Nephron progenitor cell (in vitro differentiated cells): Measurements from ENCODE around the gene RAB4B.
"Not testable (repeated sequence)": the region's sequence is repeated elsewhere in the genome, so short reads cannot be mapped to it uniquely, and the experiment has no call there.

Source experiments
- DNase-seq: peaks from one replicate; pipeline ENCODE4 v3.0.0; 2021
- H3K27ac Mint-ChIP-seq: 2 replicates; pipeline ENCODE4 v1.8.0; 2021; ENCODE audit warnings: mild to moderate bottlenecking, moderate library complexity, mixed read lengths
- H3K27me3 Mint-ChIP-seq: 2 replicates; pipeline ENCODE4 v1.8.0; 2021; ENCODE audit warnings: mild to moderate bottlenecking, low read depth, mixed read lengths; ENCODE audit not compliant: poor library complexity
- H3K36me3 Mint-ChIP-seq: 2 replicates; pipeline ENCODE4 v1.8.0; 2021; ENCODE audit warnings: low read depth, mixed read lengths
- H3K4me1 Mint-ChIP-seq: 2 replicates; pipeline ENCODE4 v1.8.0; 2021; ENCODE audit warnings: mixed read lengths
- H3K4me3 Mint-ChIP-seq: 2 replicates; pipeline ENCODE4 v1.8.0; 2021; ENCODE audit warnings: mild to moderate bottlenecking, moderate library complexity, mixed read lengths
- H3K9me3 Mint-ChIP-seq: 2 replicates; pipeline ENCODE4 v1.8.0; 2021; ENCODE audit warnings: mild to moderate bottlenecking, moderate library complexity, mixed read lengths
- CTCF ChIP-seq: fragments of 200-600 bp; sonication (generic); IDR thresholded peaks from 2 replicates; pipeline ENCODE4 v1.5.0; 2021; ENCODE audit warnings: antibody characterized with exemption

The RAB4B gene

GRCh38 chr19:40808021-40808325, 29.9 kb downstream of the RAB4B start:
- Mint-ChIP-seq H3K36me3 (peaks cover 13% of the 10 kb centered on the region), H3K4me1 (peaks cover 81% of the 10 kb centered on the region), H3K9me3 (no peaks in the 10 kb centered on the region), H3K4me3 (no peak overlapping the region), H3K27me3 (peaks cover 18% of the 10 kb centered on the region), H3K27ac (no peak overlapping the region)
- TF ChIP-seq CTCF: no peak
- DNase-seq: no peak

- TF ChIP-seq CTCF: no peak
- peaks cover 78% of the 10 kb centered on the region for H3K4me1 Mint-ChIP-seq
- no peak overlapping the region for H3K27ac Mint-ChIP-seq
- H3K27me3 Mint-ChIP-seq: peaks cover 21% of the 10 kb centered on the region
- peaks cover 11% of the 10 kb centered on the region for H3K36me3 Mint-ChIP-seq
- no peak for DNase-seq
- H3K4me3 Mint-ChIP-seq: no peak overlapping the region
- no peaks in the 10 kb centered on the region for H3K9me3 Mint-ChIP-seq
Observed at GRCh38 chr19:40808497-40808896, 30.4 kb downstream of the RAB4B start.

GRCh38 chr19:40809358-40810086, 31.5 kb downstream of the RAB4B start:
- Mint-ChIP-seq H3K27me3 (peaks cover 29% of the 10 kb centered on the region), H3K36me3 (peaks cover 11% of the 10 kb centered on the region), H3K4me3 (peak overlapping the region; percentile 90), H3K9me3 (no peaks in the 10 kb centered on the region), H3K4me1 (peaks cover 78% of the 10 kb centered on the region), H3K27ac (no peak overlapping the region)
- no peak for DNase-seq
- no peak for TF ChIP-seq CTCF

- Mint-ChIP-seq H3K4me3 (peak overlapping the region; percentile 90), H3K27me3 (peaks cover 33% of the 10 kb centered on the region), H3K27ac (peak overlapping the region; percentile 34), H3K9me3 (no peaks in the 10 kb centered on the region), H3K4me1 (peaks cover 78% of the 10 kb centered on the region), H3K36me3 (peaks cover 11% of the 10 kb centered on the region)
- no peak for DNase-seq
- no peak for TF ChIP-seq CTCF
Observed at GRCh38 chr19:40810160-40810559, 32.1 kb downstream of the RAB4B start.

GRCh38 chr19:40810649-40811408, 32.8 kb downstream of the RAB4B start:
- H3K27ac Mint-ChIP-seq: peak overlapping the region; percentile 98
- peaks cover 74% of the 10 kb centered on the region for H3K4me1 Mint-ChIP-seq
- peak overlapping the region; percentile 90 for H3K4me3 Mint-ChIP-seq
- peaks cover 39% of the 10 kb centered on the region for H3K27me3 Mint-ChIP-seq
- H3K36me3 Mint-ChIP-seq: peaks cover 11% of the 10 kb centered on the region
- peak; percentile 78 for DNase-seq
- H3K9me3 Mint-ChIP-seq: not testable (repeated sequence)

- peaks cover 45% of the 10 kb centered on the region for H3K27me3 Mint-ChIP-seq
- no peak overlapping the region for H3K27ac Mint-ChIP-seq
- H3K4me3 Mint-ChIP-seq: peak overlapping the region; percentile 90
- peak; percentile 54 for DNase-seq
- peaks cover 65% of the 10 kb centered on the region for H3K4me1 Mint-ChIP-seq
- H3K9me3 Mint-ChIP-seq: no peaks in the 10 kb centered on the region
- H3K36me3 Mint-ChIP-seq: peaks cover 11% of the 10 kb centered on the region
- no peak for TF ChIP-seq CTCF
Observed at GRCh38 chr19:40811478-40812341, 33.7 kb downstream of the RAB4B start.

GRCh38 chr19:40812571-40812970, 34.5 kb downstream of the RAB4B start:
- H3K4me1 Mint-ChIP-seq: peaks cover 56% of the 10 kb centered on the region
- H3K27me3 Mint-ChIP-seq: peaks cover 52% of the 10 kb centered on the region
- not testable (repeated sequence) for H3K36me3 Mint-ChIP-seq, H3K27ac Mint-ChIP-seq, H3K9me3 Mint-ChIP-seq, DNase-seq
- H3K4me3 Mint-ChIP-seq: peak overlapping the region; percentile 90
